GM18951 (cell line): ENCODE data around the gene FTO.

Experiments used
- POLR2A ChIP-seq: IDR thresholded peaks from 4 replicates; pipeline ENCODE4 v1.6.1; 2011; ENCODE audit warnings: mild to moderate bottlenecking; ENCODE audit not compliant: insufficient read length, insufficient read depth; ENCODE audit errors: extremely low read depth
- in situ Hi-C: fragments of 300-500 bp; cut with MboI; formaldehyde crosslinking; loops from one replicate; pipeline ENCODE4 v1.12.0; 2022; ENCODE audit warnings: low sequenced_read_pairs, mixed read lengths, inconsistent platforms; ENCODE audit not compliant: unreplicated experiment

The FTO gene

GRCh38 chr16:54060599-54061421, 356.9 kb downstream of the FTO start:
- no peak for TF ChIP-seq POLR2A
- in situ Hi-C loops = no loop called here

GRCh38 chr16:54061454-54061853, 357.5 kb downstream of the FTO start:
- in situ Hi-C loops = no loop called here
- TF ChIP-seq POLR2A = no peak

- TF ChIP-seq POLR2A = no peak
These were observed 358.7 kb downstream of the FTO start for GRCh38 chr16:54062361-54063278.

GRCh38 chr16:54063279-54063773, 359.4 kb downstream of the FTO start:
- no peak for TF ChIP-seq POLR2A
- in situ Hi-C loops = no loop called here

More at GRCh38 chr16:54062361-54063278, 358.7 kb downstream of the FTO start:
- in situ Hi-C loops = no loop called here

GRCh38 chr16:54066451-54067105, 362.6 kb downstream of the FTO start:
- TF ChIP-seq POLR2A = no peak
- in situ Hi-C loops = no loop called here

GRCh38 chr16:54067322-54068065, 363.5 kb downstream of the FTO start:
- in situ Hi-C loops = no loop called here
- TF ChIP-seq POLR2A = no peak

- in situ Hi-C loops = no loop called here
- no peak for TF ChIP-seq POLR2A
These were observed 364.3 kb downstream of the FTO start for GRCh38 chr16:54068212-54068611.

- TF ChIP-seq POLR2A = no peak
- in situ Hi-C loops = no loop called here
These were observed 365.8 kb downstream of the FTO start for GRCh38 chr16:54069601-54070239.

- in situ Hi-C loops = no loop called here
These were observed 366.9 kb downstream of the FTO start for GRCh38 chr16:54070789-54071343.

GRCh38 chr16:54071514-54071913, 367.6 kb downstream of the FTO start:
- in situ Hi-C loops = no loop called here
- no peak for TF ChIP-seq POLR2A

More at GRCh38 chr16:54070789-54071343, 366.9 kb downstream of the FTO start:
- TF ChIP-seq POLR2A = no peak

GRCh38 chr16:54072237-54072636, 368.3 kb downstream of the FTO start:
- in situ Hi-C loops = no loop called here
- TF ChIP-seq POLR2A = no peak
